HG02588 (cell line): ENCODE data around the gene COL12A1.

Experiments used
- ATAC-seq: cut with Tn5 transposase; IDR thresholded peaks from one replicate; pipeline ENCODE4 v1.9.1; 2021; ENCODE audit warnings: mild to moderate bottlenecking, moderate library complexity; ENCODE audit not compliant: unreplicated experiment

Gene COL12A1

DNA sequence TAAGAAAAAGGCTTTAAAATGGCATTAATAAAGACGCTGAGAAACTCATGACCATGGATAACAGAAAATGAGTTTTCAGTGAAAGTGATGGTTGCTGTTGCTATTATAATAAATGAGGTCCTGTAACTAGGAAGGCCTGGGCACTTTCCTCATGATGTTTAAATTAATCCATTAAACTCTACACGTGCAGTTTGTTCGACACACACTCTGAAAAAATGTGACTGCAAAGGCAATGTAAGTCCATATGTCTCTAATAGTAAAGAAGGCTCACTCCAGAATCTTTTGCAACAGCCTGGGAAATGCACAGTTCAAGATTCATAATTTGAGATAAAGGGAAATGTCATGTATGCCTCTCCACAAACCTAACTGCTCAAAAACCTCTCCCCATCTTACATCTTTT lies 153.4 kb downstream of the COL12A1 start:
- no peak for ATAC-seq

- no peak for ATAC-seq
Observed at GRCh38 chr6:75049308-75049707, 156.5 kb downstream of the COL12A1 start.

GRCh38 chr6:75044846-75045245 lies 161.0 kb downstream of the COL12A1 start:
- no peak for ATAC-seq

- ATAC-seq: no peak
Observed at GRCh38 chr6:75041381-75041780, 164.5 kb downstream of the COL12A1 start.
